Non-pigmented ciliary epithelial cell (primary cell): Measurements from ENCODE around the gene AWAT2.

ENCODE experiments used
- DNase-seq: peaks from one replicate; pipeline ENCODE4 v3.0.0-alpha.2; 2010; ENCODE audit warnings: low read depth

AWAT2 gene

GRCh38 chrX:70049925-70050324, at the start of gene AWAT2:
Gene AWAT2 (minus strand): TSS chrX:70049938. CDS start chrX:70049932, 6 bp downstream.
- no peak for DNase-seq

GRCh38 chrX:70096052-70096451, 46.3 kb upstream of the AWAT2 start:
- DNase-seq, result no peak

- DNase-seq, result no peak
Measured at GRCh38 chrX:70092247-70092646, 42.5 kb upstream of the AWAT2 start.

- DNase-seq, result no peak
Measured at GRCh38 chrX:70089604-70090297, 40.0 kb upstream of the AWAT2 start.

- no peak for DNase-seq
Measured at GRCh38 chrX:70088751-70089150, 39.0 kb upstream of the AWAT2 start.

GRCh38 chrX:70087857-70088630, 38.3 kb upstream of the AWAT2 start:
- no peak for DNase-seq

GRCh38 chrX:70084592-70085240, 35.0 kb upstream of the AWAT2 start:
- no peak for DNase-seq

GRCh38 chrX:70082723-70083122, 33.0 kb upstream of the AWAT2 start:
- DNase-seq, result no peak

GRCh38 chrX:70079870-70080269, 30.1 kb upstream of the AWAT2 start:
- no peak for DNase-seq

- DNase-seq, result no peak
Measured at GRCh38 chrX:70079297-70079696, 29.6 kb upstream of the AWAT2 start.

GRCh38 chrX:70066646-70067045, 16.9 kb upstream of the AWAT2 start:
- DNase-seq, result no peak

- no peak for DNase-seq
Measured at GRCh38 chrX:70062961-70063550, 13.3 kb upstream of the AWAT2 start.

- no peak for DNase-seq
Measured at GRCh38 chrX:70062076-70062475, 12.3 kb upstream of the AWAT2 start, which contains the start of gene OTUD6A. Gene OTUD6A (plus strand): TSS chrX:70062457. CDS start chrX:70062525, 68 bp downstream.

- DNase-seq, result no peak
Measured at GRCh38 chrX:70054391-70054790, 4.7 kb upstream of the AWAT2 start.

- no peak for DNase-seq
Measured at GRCh38 chrX:70052895-70053615, 3.3 kb upstream of the AWAT2 start.

GRCh38 chrX:70049406-70049805, 332 bp downstream of the AWAT2 start:
- DNase-seq, result no peak

- DNase-seq, result no peak
Measured at GRCh38 chrX:70046978-70047377, 2.8 kb downstream of the AWAT2 start.

- DNase-seq, result no peak
Measured at GRCh38 chrX:70044541-70045245, 5.0 kb downstream of the AWAT2 start.

- DNase-seq, result no peak
Measured at GRCh38 chrX:70043685-70044084, 6.1 kb downstream of the AWAT2 start.

- no peak for DNase-seq
Measured at GRCh38 chrX:70042399-70043371, 7.1 kb downstream of the AWAT2 start.
